ENCODE results near the gene MLYCD. TPM values are rescaled to one million over a fixed set of nuclear protein-coding genes. Genes with fewer than 3 reads are reported as not detected.

Gene MLYCD
- total RNA-seq (2014; rRNA removed; shearing (Covaris generic)), result 0.47 and 1.2 TPM in 2 replicates
- polyA plus RNA-seq (2015; cell fraction: cytosol; rRNA removed), result 0.95 and 1.00 TPM in 2 replicates
- 2.0 and 3.2 TPM in 2 replicates for polyA plus RNA-seq (2015; cell fraction: nucleus; rRNA removed)

GRCh38 chr16:83898463-83899271 lies at the start of gene MLYCD:
Gene MLYCD (plus strand): TSS chr16:83899115. CDS start chr16:83899145, 30 bp downstream.
- peak; percentile 43 for DNase-seq (ENCODE audit: low read depth)

- DNase-seq (ENCODE audit: low read depth), result no peak
Observed at GRCh38 chr16:83849421-83849820, 49.5 kb upstream of the MLYCD start.

- no peak for DNase-seq (ENCODE audit: low read depth)
Observed at GRCh38 chr16:83850947-83851346, 48.0 kb upstream of the MLYCD start.

- DNase-seq (ENCODE audit: low read depth), result no peak
Observed at GRCh38 chr16:83851473-83851872, 47.4 kb upstream of the MLYCD start.

GRCh38 chr16:83852774-83853173 lies 46.1 kb upstream of the MLYCD start:
- DNase-seq (ENCODE audit: low read depth), result no peak

GRCh38 chr16:83853834-83854233 lies 45.1 kb upstream of the MLYCD start:
- DNase-seq (ENCODE audit: low read depth), result no peak

GRCh38 chr16:83854420-83854819 lies 44.5 kb upstream of the MLYCD start:
- DNase-seq (ENCODE audit: low read depth), result no peak

- no peak for DNase-seq (ENCODE audit: low read depth)
Observed at GRCh38 chr16:83856792-83857191, 42.1 kb upstream of the MLYCD start.

- no peak for DNase-seq (ENCODE audit: low read depth)
Observed at GRCh38 chr16:83859265-83859664, 39.6 kb upstream of the MLYCD start.

- no peak for DNase-seq (ENCODE audit: low read depth)
Observed at GRCh38 chr16:83862661-83863060, 36.3 kb upstream of the MLYCD start.

GRCh38 chr16:83863682-83864081 lies 35.2 kb upstream of the MLYCD start:
- no peak for DNase-seq (ENCODE audit: low read depth)

- DNase-seq (ENCODE audit: low read depth), result no peak
Observed at GRCh38 chr16:83870830-83871229, 28.1 kb upstream of the MLYCD start.

GRCh38 chr16:83878838-83879237 lies 20.1 kb upstream of the MLYCD start:
- DNase-seq (ENCODE audit: low read depth), result peak; percentile 48

GRCh38 chr16:83882163-83882885 lies 16.6 kb upstream of the MLYCD start:
- no peak for DNase-seq (ENCODE audit: low read depth)

- DNase-seq (ENCODE audit: low read depth), result no peak
Observed at GRCh38 chr16:83886199-83886971, 12.5 kb upstream of the MLYCD start.

GRCh38 chr16:83887080-83887479 lies 11.8 kb upstream of the MLYCD start:
- DNase-seq (ENCODE audit: low read depth), result no peak

GRCh38 chr16:83887564-83887963 lies 11.4 kb upstream of the MLYCD start:
- no peak for DNase-seq (ENCODE audit: low read depth)

GRCh38 chr16:83888672-83889044 lies 10.3 kb upstream of the MLYCD start:
- DNase-seq (ENCODE audit: low read depth), result no peak

- no peak for DNase-seq (ENCODE audit: low read depth)
Observed at GRCh38 chr16:83890359-83890758, 8.6 kb upstream of the MLYCD start.

GRCh38 chr16:83891742-83892141 lies 7.2 kb upstream of the MLYCD start:
- no peak for DNase-seq (ENCODE audit: low read depth)

- DNase-seq (ENCODE audit: low read depth), result no peak
Observed at GRCh38 chr16:83895243-83895642, 3.7 kb upstream of the MLYCD start.

GRCh38 chr16:83895942-83896341 lies 3.0 kb upstream of the MLYCD start:
- DNase-seq (ENCODE audit: low read depth), result no peak

All from HT1080 (cell line).